ENCODE results near the gene NFATC1. TPM values are rescaled to one million over a fixed set of nuclear protein-coding genes. Genes with fewer than 3 reads are reported as not detected.

Gene NFATC1
- total RNA-seq, 3 donors from 2014 or later (not counting 1 experiment from before 2014, with no cell fraction given) = 35.8 to 47.4 (median 37.1) TPM

- Mint-ChIP-seq H3K27me3 (ENCODE audit: low read depth in 2 of 2) (no peaks in the 10 kb centered on the region), H3K36me3 (no peaks in the 10 kb centered on the region), H3K4me3 (no peak overlapping the region), H3K4me1 (peaks cover 8% of the 10 kb centered on the region in 2 donors), H3K9me3 (no peaks in the 10 kb centered on the region), H3K27ac (no peak overlapping the region)
- WGBS (ENCODE audit: insufficient coverage) = 93% methylated on average over 25 of the region's 25 CpGs
- Histone ChIP-seq H3K27ac (ENCODE audit: low read length) (no peak overlapping the region), H3K4me3 (ENCODE audit: low read length) (no peak overlapping the region), H3K9me3 (ENCODE audit: control insufficient read depth, insufficient read depth, low read length) (no peaks in the 10 kb centered on the region), H3K4me1 (ENCODE audit: control insufficient read depth, insufficient read depth, low read length) (peaks cover 27% of the 10 kb centered on the region), H3K27me3 (ENCODE audit: control insufficient read depth, insufficient read depth, low read length) (no peaks in the 10 kb centered on the region), H3K36me3 (ENCODE audit: control insufficient read depth, insufficient read depth, low read length) (peaks cover 18% of the 10 kb centered on the region)
- no peak for DNase-seq
- no peak for ATAC-seq
- intact Hi-C loops (cut with micrococcal nuclease) = no loop called here
- TF ChIP-seq, protein P1, sequence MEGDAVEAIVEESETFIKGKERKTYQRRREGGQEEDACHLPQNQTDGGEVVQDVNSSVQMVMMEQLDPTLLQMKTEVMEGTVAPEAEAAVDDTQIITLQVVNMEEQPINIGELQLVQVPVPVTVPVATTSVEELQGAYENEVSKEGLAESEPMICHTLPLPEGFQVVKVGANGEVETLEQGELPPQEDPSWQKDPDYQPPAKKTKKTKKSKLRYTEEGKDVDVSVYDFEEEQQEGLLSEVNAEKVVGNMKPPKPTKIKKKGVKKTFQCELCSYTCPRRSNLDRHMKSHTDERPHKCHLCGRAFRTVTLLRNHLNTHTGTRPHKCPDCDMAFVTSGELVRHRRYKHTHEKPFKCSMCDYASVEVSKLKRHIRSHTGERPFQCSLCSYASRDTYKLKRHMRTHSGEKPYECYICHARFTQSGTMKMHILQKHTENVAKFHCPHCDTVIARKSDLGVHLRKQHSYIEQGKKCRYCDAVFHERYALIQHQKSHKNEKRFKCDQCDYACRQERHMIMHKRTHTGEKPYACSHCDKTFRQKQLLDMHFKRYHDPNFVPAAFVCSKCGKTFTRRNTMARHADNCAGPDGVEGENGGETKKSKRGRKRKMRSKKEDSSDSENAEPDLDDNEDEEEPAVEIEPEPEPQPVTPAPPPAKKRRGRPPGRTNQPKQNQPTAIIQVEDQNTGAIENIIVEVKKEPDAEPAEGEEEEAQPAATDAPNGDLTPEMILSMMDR (IDR thresholded peaks at IDR 0.05) = no peak
These were observed 67.8 kb downstream of the NFATC1 start for GRCh38 chr18:79463424-79463960.

DNA sequence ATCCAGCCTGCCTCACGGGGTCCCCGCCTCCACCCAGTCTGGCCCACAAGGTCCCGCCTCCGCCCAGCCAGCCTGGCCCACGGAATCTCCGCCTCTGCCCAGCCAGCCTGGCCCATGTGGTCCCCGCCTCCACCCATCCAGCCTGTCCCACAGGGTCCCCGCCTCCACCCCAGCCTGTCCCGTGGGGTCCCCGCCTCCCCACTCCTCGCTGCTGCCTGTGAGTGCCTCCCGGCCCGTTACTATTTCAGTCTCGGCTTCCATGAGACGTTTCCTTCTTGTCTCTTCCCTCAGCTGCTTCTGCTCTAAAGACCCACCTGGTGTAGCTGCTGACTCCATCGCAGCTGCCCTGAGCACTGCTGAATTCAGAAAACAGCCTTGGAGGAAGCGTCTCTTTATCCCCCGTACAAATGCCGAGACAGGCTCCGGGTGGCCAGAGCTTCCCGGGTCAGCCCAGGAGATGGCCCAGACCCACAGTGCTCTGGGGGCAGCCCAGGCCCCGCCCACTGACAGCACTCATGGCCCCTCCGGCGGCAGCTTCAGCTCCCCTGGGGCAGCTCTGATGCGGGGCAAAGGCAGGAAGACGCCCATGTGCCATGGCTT, 69.8 kb downstream of the NFATC1 start:
- Mint-ChIP-seq H3K27me3 (ENCODE audit: low read depth in 2 of 2) (no peaks in the 10 kb centered on the region), H3K27ac (peak overlapping the region in 1 of 2 donors; percentile 24), H3K4me1 (no peaks in the 10 kb centered on the region), H3K9me3 (no peaks in the 10 kb centered on the region), H3K36me3 (no peaks in the 10 kb centered on the region), H3K4me3 (no peak overlapping the region)
- H3K4me3 ChIP-seq (ENCODE audit: low read length) = peak overlapping the region; percentile 13
- 61% methylated on average over 26 of the region's 26 CpGs for WGBS (ENCODE audit: insufficient coverage)
- no peaks in the 10 kb centered on the region for H3K27me3 ChIP-seq (ENCODE audit: control insufficient read depth, insufficient read depth, low read length)
- peaks cover 30% of the 10 kb centered on the region for H3K36me3 ChIP-seq (ENCODE audit: control insufficient read depth, insufficient read depth, low read length)
- no peaks in the 10 kb centered on the region for H3K9me3 ChIP-seq (ENCODE audit: control insufficient read depth, insufficient read depth, low read length)
- peak overlapping the region; percentile 82 for H3K27ac ChIP-seq (ENCODE audit: low read length)
- intact Hi-C loops (cut with micrococcal nuclease) = no loop called here
- TF ChIP-seq, protein P1 (IDR thresholded peaks at IDR 0.05) = no peak
- ATAC-seq (no peak), DNase-seq (no peak)
- H3K4me1 ChIP-seq (ENCODE audit: control insufficient read depth, insufficient read depth, low read length) = peaks cover 20% of the 10 kb centered on the region

DNA sequence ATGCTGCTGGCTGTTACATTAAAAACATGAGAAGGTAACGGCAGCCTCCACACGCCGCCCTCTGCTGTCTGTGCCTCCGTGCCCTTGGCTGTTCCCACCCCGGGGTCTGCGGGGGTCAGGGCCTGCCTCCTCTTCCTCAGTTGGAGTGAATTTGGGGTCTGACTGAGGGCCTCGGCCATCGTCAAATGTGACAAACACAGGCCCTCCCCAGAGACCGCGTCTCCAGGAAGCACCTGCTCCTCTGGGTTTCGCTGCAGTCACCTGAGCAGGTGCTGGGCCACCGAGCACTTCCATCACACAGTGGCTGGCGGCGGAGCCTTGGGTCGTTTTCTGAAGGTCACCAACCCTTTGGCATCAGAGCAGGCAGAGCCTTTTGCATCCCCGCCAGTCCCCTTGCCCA, 70.9 kb downstream of the NFATC1 start:
- TF ChIP-seq, protein P1 (IDR thresholded peaks at IDR 0.05) = no peak
- intact Hi-C loops (cut with micrococcal nuclease) = no loop called here
- DNase-seq = no peak
- no peak overlapping the region for H3K4me3 Mint-ChIP-seq
- no peak for ATAC-seq
- no peaks in the 10 kb centered on the region for H3K27me3 Mint-ChIP-seq (ENCODE audit: low read depth in 2 of 2)
- Histone ChIP-seq H3K27ac (ENCODE audit: low read length) (peak overlapping the region; percentile 82), H3K27me3 (ENCODE audit: control insufficient read depth, insufficient read depth, low read length) (no peaks in the 10 kb centered on the region), H3K4me1 (ENCODE audit: control insufficient read depth, insufficient read depth, low read length) (peaks cover 11% of the 10 kb centered on the region), H3K9me3 (ENCODE audit: control insufficient read depth, insufficient read depth, low read length) (no peaks in the 10 kb centered on the region), H3K4me3 (ENCODE audit: low read length) (no peak overlapping the region), H3K36me3 (ENCODE audit: control insufficient read depth, insufficient read depth, low read length) (peaks cover 30% of the 10 kb centered on the region)
- H3K27ac Mint-ChIP-seq = no peak overlapping the region
- H3K4me1 Mint-ChIP-seq = no peaks in the 10 kb centered on the region
- WGBS (ENCODE audit: insufficient coverage) = 78% methylated on average over 16 of the region's 16 CpGs
- H3K9me3 Mint-ChIP-seq = no peaks in the 10 kb centered on the region
- H3K36me3 Mint-ChIP-seq = no peaks in the 10 kb centered on the region

DNA sequence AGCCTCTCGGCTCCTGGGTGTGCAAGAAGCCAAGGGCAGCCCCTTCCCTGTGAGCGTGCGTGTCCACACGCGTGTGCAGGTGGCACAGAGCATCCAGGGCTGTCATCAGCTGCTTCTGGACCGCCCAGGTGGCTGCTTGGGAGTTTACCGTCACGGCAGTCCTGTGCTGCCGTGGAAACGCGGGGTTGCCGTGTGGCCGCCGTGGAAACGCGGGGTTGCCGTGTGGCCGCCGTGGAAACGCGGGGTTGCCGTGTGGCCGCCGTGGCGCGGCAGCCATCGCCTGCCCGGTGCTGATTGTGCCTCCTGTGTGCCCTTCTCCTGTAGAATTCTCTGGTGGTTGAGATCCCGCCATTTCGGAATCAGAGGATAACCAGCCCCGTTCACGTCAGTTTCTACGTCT, 71.4 kb downstream of the NFATC1 start:
- Mint-ChIP-seq H3K4me1 (no peaks in the 10 kb centered on the region), H3K27me3 (ENCODE audit: low read depth in 2 of 2) (no peaks in the 10 kb centered on the region), H3K4me3 (no peak overlapping the region), H3K9me3 (no peaks in the 10 kb centered on the region), H3K27ac (no peak overlapping the region), H3K36me3 (no peaks in the 10 kb centered on the region)
- Histone ChIP-seq H3K36me3 (ENCODE audit: control insufficient read depth, insufficient read depth, low read length) (peaks cover 27% of the 10 kb centered on the region), H3K4me1 (ENCODE audit: control insufficient read depth, insufficient read depth, low read length) (peaks cover 9% of the 10 kb centered on the region), H3K4me3 (ENCODE audit: low read length) (no peak overlapping the region), H3K27me3 (ENCODE audit: control insufficient read depth, insufficient read depth, low read length) (no peaks in the 10 kb centered on the region), H3K27ac (ENCODE audit: low read length) (peak overlapping the region; percentile 82), H3K9me3 (ENCODE audit: control insufficient read depth, insufficient read depth, low read length) (no peaks in the 10 kb centered on the region)
- ATAC-seq (no peak), DNase-seq (no peak)
- WGBS (ENCODE audit: insufficient coverage) = 98% methylated on average over 33 of the region's 33 CpGs
- TF ChIP-seq, protein P1 (IDR thresholded peaks at IDR 0.05) = no peak
- intact Hi-C loops (cut with micrococcal nuclease) = no loop called here
